IMR-90 (cell line): ENCODE measurements around the gene DNMT3L.

Source experiments
- BHLHE40 ChIP-seq: fragments of 150-350 bp; IDR thresholded peaks from 2 replicates; pipeline ENCODE4 v1.6.1; 2016; ENCODE audit warnings: mild to moderate bottlenecking, low read depth, low read length
- CEBPB ChIP-seq: IDR thresholded peaks from 2 replicates; pipeline ENCODE4 v1.6.1; 2012; ENCODE audit warnings: low read depth, low read length, improper control_type of control experiment
- CHD1 ChIP-seq: IDR thresholded peaks from 2 replicates; pipeline ENCODE4 v1.6.1; 2012; ENCODE audit warnings: low read depth, low read length, improper control_type of control experiment
- MAFK ChIP-seq: IDR thresholded peaks from 2 replicates; pipeline ENCODE4 v1.6.1; 2012; ENCODE audit warnings: low read depth, low read length, improper control_type of control experiment
- MAZ ChIP-seq: IDR thresholded peaks from 2 replicates; pipeline ENCODE4 v1.6.1; 2012; ENCODE audit warnings: low read depth, mild to moderate bottlenecking, low read length, improper control_type of control experiment, moderate library complexity, borderline replicate concordance
- POLR2A ChIP-seq: IDR thresholded peaks from 2 replicates; pipeline ENCODE4 v1.6.1; 2012; ENCODE audit warnings: mild to moderate bottlenecking, low read depth, low read length
- RAD21 ChIP-seq: IDR thresholded peaks from 2 replicates; pipeline ENCODE4 v1.6.1; 2012; ENCODE audit warnings: low read length, improper control_type of control experiment
- RCOR1 ChIP-seq: IDR thresholded peaks from 2 replicates; pipeline ENCODE4 v1.6.1; 2012; ENCODE audit warnings: mild to moderate bottlenecking, low read length, improper control_type of control experiment; ENCODE audit not compliant: insufficient replicate concordance
- RFX5 ChIP-seq: IDR thresholded peaks from 2 replicates; pipeline ENCODE4 v1.8.0; 2012; ENCODE audit warnings: low read depth, mild to moderate bottlenecking, low read length, moderate library complexity
- SMC3 ChIP-seq: fragments of 150-350 bp; IDR thresholded peaks from 2 replicates; pipeline ENCODE4 v1.6.1; 2016; ENCODE audit warnings: low read depth, mild to moderate bottlenecking, antibody characterized with exemption, low read length, moderate library complexity
- TF ChIP-seq, protein P1 (sequence below): conservative IDR thresholded peaks from 2 replicates; pipeline ENCODE4 v1.5.1; 2012; ENCODE audit warnings: mild to moderate bottlenecking, low read depth, low read length, improper control_type of control experiment
- TF ChIP-seq, protein P2 (sequence below): fragments of 150-350 bp; IDR thresholded peaks from 2 replicates; pipeline ENCODE4 v1.6.1; 2016; ENCODE audit warnings: low read depth, mild to moderate bottlenecking, low read length, moderate library complexity, borderline replicate concordance
- TF ChIP-seq, protein P3 (sequence below): fragments of 150-350 bp; IDR thresholded peaks from 2 replicates; pipeline ENCODE4 v1.6.1; 2017; ENCODE audit warnings: mild to moderate bottlenecking, antibody characterized with exemption, low read length, low read depth

DNA sequence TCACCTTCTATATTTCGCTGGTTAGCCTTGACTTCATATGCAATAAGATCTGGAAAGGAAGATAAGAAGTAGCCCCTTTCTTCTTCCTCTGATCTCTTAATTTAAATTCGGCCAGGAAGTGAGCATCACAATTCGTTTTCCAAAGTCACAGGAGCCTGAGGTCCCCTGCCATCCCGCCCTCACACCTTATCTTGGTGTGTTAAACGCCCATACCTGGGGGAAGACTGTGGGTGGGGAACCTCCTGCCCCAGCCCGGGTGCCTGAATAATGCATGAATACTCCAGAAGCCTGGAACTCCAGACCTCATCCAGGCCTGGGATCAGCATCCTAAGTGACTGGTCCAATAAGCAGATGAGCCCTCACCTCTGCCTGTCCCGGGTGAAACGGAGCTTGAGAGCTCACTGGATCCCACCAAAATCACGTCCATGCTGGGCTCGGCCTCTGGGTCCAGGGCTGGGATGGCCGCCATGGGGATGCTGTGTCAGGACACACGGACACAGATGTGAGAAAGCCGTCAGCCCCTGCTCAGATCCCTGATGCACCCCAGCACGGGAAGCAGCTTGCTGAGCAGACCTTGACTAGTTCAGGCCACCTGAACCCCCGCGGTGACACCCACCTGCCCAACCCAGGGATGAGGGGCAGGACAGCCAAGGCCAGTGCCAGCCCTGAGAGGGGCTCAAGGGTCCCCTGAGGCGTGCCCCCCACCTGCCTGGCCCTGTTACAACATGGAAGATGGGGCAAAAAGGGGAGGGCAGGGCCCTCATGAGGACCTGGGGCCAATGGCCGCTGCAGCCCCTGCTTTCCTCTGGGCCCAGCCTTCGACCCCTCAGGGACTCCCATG, 686 bp downstream of the DNMT3L start:
- TF ChIP-seq, protein P1, sequence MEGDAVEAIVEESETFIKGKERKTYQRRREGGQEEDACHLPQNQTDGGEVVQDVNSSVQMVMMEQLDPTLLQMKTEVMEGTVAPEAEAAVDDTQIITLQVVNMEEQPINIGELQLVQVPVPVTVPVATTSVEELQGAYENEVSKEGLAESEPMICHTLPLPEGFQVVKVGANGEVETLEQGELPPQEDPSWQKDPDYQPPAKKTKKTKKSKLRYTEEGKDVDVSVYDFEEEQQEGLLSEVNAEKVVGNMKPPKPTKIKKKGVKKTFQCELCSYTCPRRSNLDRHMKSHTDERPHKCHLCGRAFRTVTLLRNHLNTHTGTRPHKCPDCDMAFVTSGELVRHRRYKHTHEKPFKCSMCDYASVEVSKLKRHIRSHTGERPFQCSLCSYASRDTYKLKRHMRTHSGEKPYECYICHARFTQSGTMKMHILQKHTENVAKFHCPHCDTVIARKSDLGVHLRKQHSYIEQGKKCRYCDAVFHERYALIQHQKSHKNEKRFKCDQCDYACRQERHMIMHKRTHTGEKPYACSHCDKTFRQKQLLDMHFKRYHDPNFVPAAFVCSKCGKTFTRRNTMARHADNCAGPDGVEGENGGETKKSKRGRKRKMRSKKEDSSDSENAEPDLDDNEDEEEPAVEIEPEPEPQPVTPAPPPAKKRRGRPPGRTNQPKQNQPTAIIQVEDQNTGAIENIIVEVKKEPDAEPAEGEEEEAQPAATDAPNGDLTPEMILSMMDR = no peak
- TF ChIP-seq RCOR1 (no peak), RFX5 (no peak), SMC3 (no peak), POLR2A (no peak), MAZ (no peak), CEBPB (no peak), CHD1 (no peak), RAD21 (no peak), BHLHE40 (no peak), MAFK (no peak)
- TF ChIP-seq, protein P2, sequence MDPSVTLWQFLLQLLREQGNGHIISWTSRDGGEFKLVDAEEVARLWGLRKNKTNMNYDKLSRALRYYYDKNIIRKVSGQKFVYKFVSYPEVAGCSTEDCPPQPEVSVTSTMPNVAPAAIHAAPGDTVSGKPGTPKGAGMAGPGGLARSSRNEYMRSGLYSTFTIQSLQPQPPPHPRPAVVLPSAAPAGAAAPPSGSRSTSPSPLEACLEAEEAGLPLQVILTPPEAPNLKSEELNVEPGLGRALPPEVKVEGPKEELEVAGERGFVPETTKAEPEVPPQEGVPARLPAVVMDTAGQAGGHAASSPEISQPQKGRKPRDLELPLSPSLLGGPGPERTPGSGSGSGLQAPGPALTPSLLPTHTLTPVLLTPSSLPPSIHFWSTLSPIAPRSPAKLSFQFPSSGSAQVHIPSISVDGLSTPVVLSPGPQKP = no peak
- TF ChIP-seq, protein P3, sequence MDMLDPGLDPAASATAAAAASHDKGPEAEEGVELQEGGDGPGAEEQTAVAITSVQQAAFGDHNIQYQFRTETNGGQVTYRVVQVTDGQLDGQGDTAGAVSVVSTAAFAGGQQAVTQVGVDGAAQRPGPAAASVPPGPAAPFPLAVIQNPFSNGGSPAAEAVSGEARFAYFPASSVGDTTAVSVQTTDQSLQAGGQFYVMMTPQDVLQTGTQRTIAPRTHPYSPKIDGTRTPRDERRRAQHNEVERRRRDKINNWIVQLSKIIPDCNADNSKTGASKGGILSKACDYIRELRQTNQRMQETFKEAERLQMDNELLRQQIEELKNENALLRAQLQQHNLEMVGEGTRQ = no peak
